GM21367 (cell line): ENCODE results near the gene MEF2A.
"Not testable (repeated sequence)": the region's sequence is repeated elsewhere in the genome, so short reads cannot be mapped to it uniquely, and the experiment has no call there.

Experiments used
- ATAC-seq: cut with Tn5 transposase; IDR thresholded peaks from one replicate; pipeline ENCODE4 v1.9.1; 2021; ENCODE audit not compliant: unreplicated experiment

Gene MEF2A

GRCh38 chr15:99565299-99566156 is at the start of gene MEF2A:
Gene MEF2A, plus strand, starts transcription at chr15:99565984. Its CDS starts 67,136 bp downstream, at chr15:99633120.
- peak; percentile 40 for ATAC-seq

- ATAC-seq = no peak
These were observed 47.6 kb upstream of the MEF2A start for GRCh38 chr15:99518191-99518590.

- ATAC-seq = not testable (repeated sequence)
These were observed 46.4 kb upstream of the MEF2A start for GRCh38 chr15:99519366-99519765.

- ATAC-seq = no peak
These were observed 43.5 kb upstream of the MEF2A start for GRCh38 chr15:99522288-99522687.

- ATAC-seq = no peak
These were observed 39.6 kb upstream of the MEF2A start for GRCh38 chr15:99526176-99526575.

- no peak for ATAC-seq
These were observed 39.1 kb upstream of the MEF2A start for GRCh38 chr15:99526671-99527070.

GRCh38 chr15:99536422-99537040 is 29.3 kb upstream of the MEF2A start:
- no peak for ATAC-seq

- no peak for ATAC-seq
These were observed 28.4 kb upstream of the MEF2A start for GRCh38 chr15:99537344-99537743.

GRCh38 chr15:99538261-99538660 is 27.5 kb upstream of the MEF2A start:
- no peak for ATAC-seq

- no peak for ATAC-seq
These were observed 23.0 kb upstream of the MEF2A start for GRCh38 chr15:99542828-99543227.

- no peak for ATAC-seq
These were observed 20.2 kb upstream of the MEF2A start for GRCh38 chr15:99545605-99546004.

- no peak for ATAC-seq
These were observed 19.2 kb upstream of the MEF2A start for GRCh38 chr15:99546441-99547100.

- ATAC-seq = no peak
These were observed 18.3 kb upstream of the MEF2A start for GRCh38 chr15:99547517-99547916.

- no peak for ATAC-seq
These were observed 15.7 kb upstream of the MEF2A start for GRCh38 chr15:99550077-99550476.

- no peak for ATAC-seq
These were observed 13.7 kb upstream of the MEF2A start for GRCh38 chr15:99552111-99552510.

GRCh38 chr15:99554880-99555488 is 10.8 kb upstream of the MEF2A start:
- no peak for ATAC-seq

GRCh38 chr15:99556011-99556410 is 9.8 kb upstream of the MEF2A start:
- no peak for ATAC-seq

- no peak for ATAC-seq
These were observed 9.2 kb upstream of the MEF2A start for GRCh38 chr15:99556578-99556977.

- no peak for ATAC-seq
These were observed 7.7 kb upstream of the MEF2A start for GRCh38 chr15:99558084-99558483.

GRCh38 chr15:99558571-99558970 is 7.2 kb upstream of the MEF2A start:
- ATAC-seq = no peak

GRCh38 chr15:99561476-99562230 is 4.1 kb upstream of the MEF2A start:
- ATAC-seq = no peak
